Measurements from ENCODE around the gene ANAPC1.

Gene ANAPC1

DNA sequence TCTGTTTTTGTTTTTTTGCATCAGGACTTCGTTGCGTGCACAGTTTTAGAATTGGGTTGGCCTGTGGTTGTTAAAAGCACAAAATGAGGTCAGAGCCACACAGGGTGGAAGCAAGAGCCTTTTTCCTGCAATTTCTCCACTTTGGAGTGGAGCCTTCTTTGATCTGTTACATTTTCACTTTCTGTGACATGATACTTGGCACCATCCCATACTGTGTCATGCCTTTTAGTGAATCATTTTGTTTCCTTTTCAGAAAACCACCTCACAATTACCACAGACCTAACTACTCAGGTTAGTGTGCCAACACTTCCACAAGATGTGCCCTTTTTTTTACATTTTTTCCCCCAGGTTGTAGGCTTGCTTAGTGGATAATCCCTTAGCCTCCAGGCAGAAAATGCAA, 46.9 kb upstream of the ANAPC1 start:
- Histone ChIP-seq H3K79me2 (ENCODE audit: low read length) (peaks cover 18% of the 10 kb centered on the region), H3K9me3 (replicated peaks; ENCODE audit: insufficient read depth, low read length) (no peaks in the 10 kb centered on the region), H2AFZ (ENCODE audit: low read length) (peak overlapping the region; percentile 50), H3K9ac (ENCODE audit: low read length) (peak overlapping the region; percentile 38; the same call in 1 of the 2 replicates), H4K20me1 (ENCODE audit: insufficient read depth, low read length) (no peaks in the 10 kb centered on the region), H3K4me3 (ENCODE audit: low read length) (peak overlapping the region; percentile 3; the same call in 1 of the 2 replicates), H3K27ac (ENCODE audit: low read length) (peak overlapping the region; percentile 72), H3K4me2 (ENCODE audit: low read depth, low read length) (peak overlapping the region; percentile 57), H3F3A (ENCODE audit: insufficient read depth, low read length) (peaks cover 29% of the 10 kb centered on the region), H3K4me1 (ENCODE audit: low read length) (peaks cover 44% of the 10 kb centered on the region), H3K9me2 (replicated peaks; ENCODE audit: insufficient read depth, low read length) (no peaks in the 10 kb centered on the region), H3K27me3 (replicated peaks; ENCODE audit: insufficient read depth, low read length) (no peaks in the 10 kb centered on the region), H3K36me3 (replicated peaks; ENCODE audit: insufficient read depth, low read length) (no peaks in the 10 kb centered on the region)
- TF ChIP-seq EZH2phosphoT487 (IDR thresholded peaks at IDR 0.05; ENCODE audit: low read length) (no peak), EZH2 (optimal IDR thresholded peaks at IDR 0.05; ENCODE audit: low read depth, low read length) (no peak)
- TF ChIP-seq, protein P1, sequence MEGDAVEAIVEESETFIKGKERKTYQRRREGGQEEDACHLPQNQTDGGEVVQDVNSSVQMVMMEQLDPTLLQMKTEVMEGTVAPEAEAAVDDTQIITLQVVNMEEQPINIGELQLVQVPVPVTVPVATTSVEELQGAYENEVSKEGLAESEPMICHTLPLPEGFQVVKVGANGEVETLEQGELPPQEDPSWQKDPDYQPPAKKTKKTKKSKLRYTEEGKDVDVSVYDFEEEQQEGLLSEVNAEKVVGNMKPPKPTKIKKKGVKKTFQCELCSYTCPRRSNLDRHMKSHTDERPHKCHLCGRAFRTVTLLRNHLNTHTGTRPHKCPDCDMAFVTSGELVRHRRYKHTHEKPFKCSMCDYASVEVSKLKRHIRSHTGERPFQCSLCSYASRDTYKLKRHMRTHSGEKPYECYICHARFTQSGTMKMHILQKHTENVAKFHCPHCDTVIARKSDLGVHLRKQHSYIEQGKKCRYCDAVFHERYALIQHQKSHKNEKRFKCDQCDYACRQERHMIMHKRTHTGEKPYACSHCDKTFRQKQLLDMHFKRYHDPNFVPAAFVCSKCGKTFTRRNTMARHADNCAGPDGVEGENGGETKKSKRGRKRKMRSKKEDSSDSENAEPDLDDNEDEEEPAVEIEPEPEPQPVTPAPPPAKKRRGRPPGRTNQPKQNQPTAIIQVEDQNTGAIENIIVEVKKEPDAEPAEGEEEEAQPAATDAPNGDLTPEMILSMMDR (IDR thresholded peaks at IDR 0.05; ENCODE audit: low read length), result no peak
- DNase-seq, result peak; percentile 74

- H3F3A ChIP-seq (ENCODE audit: insufficient read depth, low read length), result peaks cover 29% of the 10 kb centered on the region
- no peaks in the 10 kb centered on the region for H3K9me3 ChIP-seq (replicated peaks; ENCODE audit: insufficient read depth, low read length)
- no peaks in the 10 kb centered on the region; the same call in 1 of the 2 replicates for H3K36me3 ChIP-seq (replicated peaks; ENCODE audit: insufficient read depth, low read length)
- H2AFZ ChIP-seq (ENCODE audit: low read length), result peak overlapping the region; percentile 50
- H3K4me3 ChIP-seq (ENCODE audit: low read length), result peak overlapping the region; percentile 3; the same call in 1 of the 2 replicates
- no peaks in the 10 kb centered on the region for H3K9me2 ChIP-seq (replicated peaks; ENCODE audit: insufficient read depth, low read length)
- H3K27me3 ChIP-seq (replicated peaks; ENCODE audit: insufficient read depth, low read length), result no peaks in the 10 kb centered on the region
- peak overlapping the region; percentile 72; the same call in 1 of the 2 replicates for H3K27ac ChIP-seq (ENCODE audit: low read length)
- H3K9ac ChIP-seq (ENCODE audit: low read length), result peak overlapping the region; percentile 38; the same call in 1 of the 2 replicates
- peaks cover 44% of the 10 kb centered on the region for H3K4me1 ChIP-seq (ENCODE audit: low read length)
- no peaks in the 10 kb centered on the region for H4K20me1 ChIP-seq (ENCODE audit: insufficient read depth, low read length)
- H3K4me2 ChIP-seq (ENCODE audit: low read depth, low read length), result peak overlapping the region; percentile 57
- no peak for DNase-seq
- H3K79me2 ChIP-seq (ENCODE audit: low read length), result peaks cover 17% of the 10 kb centered on the region
- TF ChIP-seq EZH2 (optimal IDR thresholded peaks at IDR 0.05; ENCODE audit: low read depth, low read length) (no peak), EZH2phosphoT487 (IDR thresholded peaks at IDR 0.05; ENCODE audit: low read length) (no peak)
- TF ChIP-seq, protein P1 (IDR thresholded peaks at IDR 0.05; ENCODE audit: low read length), result no peak
Observed at GRCh38 chr2:111930409-111930808, 46.4 kb upstream of the ANAPC1 start.

DNA sequence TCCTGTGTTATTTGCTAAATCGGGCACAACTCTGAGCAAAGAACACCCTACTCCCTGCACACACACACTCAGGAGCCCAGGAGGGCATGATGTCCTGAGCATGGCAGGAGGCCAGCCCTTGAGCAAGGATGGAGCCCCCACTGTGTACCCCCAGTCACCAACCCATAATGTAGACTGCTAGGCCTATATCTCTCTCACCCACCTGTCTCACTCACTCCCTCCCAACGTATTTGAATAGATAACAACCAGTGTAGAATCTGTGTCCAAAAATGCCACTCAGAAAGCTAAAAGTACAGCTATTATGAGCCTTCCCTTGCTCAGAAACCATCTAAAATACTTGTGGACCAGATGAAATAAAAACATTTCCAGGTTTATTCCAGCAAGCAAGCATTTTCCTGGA, 43.7 kb upstream of the ANAPC1 start:
- H3K9me3 ChIP-seq (replicated peaks; ENCODE audit: insufficient read depth, low read length), result no peaks in the 10 kb centered on the region
- no peak for DNase-seq
- TF ChIP-seq, protein P1 (IDR thresholded peaks at IDR 0.05; ENCODE audit: low read length), result no peak
- TF ChIP-seq EZH2phosphoT487 (IDR thresholded peaks at IDR 0.05; ENCODE audit: low read length) (no peak), EZH2 (optimal IDR thresholded peaks at IDR 0.05; ENCODE audit: low read depth, low read length) (no peak)

More for the DNA sequence above, 43.7 kb upstream of the ANAPC1 start:
- Histone ChIP-seq H3K4me2 (ENCODE audit: low read depth, low read length) (no peak overlapping the region), H3K9me2 (replicated peaks; ENCODE audit: insufficient read depth, low read length) (no peaks in the 10 kb centered on the region), H2AFZ (ENCODE audit: low read length) (no peak overlapping the region), H3K27me3 (replicated peaks; ENCODE audit: insufficient read depth, low read length) (no peaks in the 10 kb centered on the region), H4K20me1 (ENCODE audit: insufficient read depth, low read length) (no peaks in the 10 kb centered on the region), H3K36me3 (replicated peaks; ENCODE audit: insufficient read depth, low read length) (no peaks in the 10 kb centered on the region; the same call in 1 of the 2 replicates), H3K4me3 (ENCODE audit: low read length) (no peak overlapping the region), H3F3A (ENCODE audit: insufficient read depth, low read length) (peaks cover 17% of the 10 kb centered on the region), H3K27ac (ENCODE audit: low read length) (no peak overlapping the region), H3K9ac (ENCODE audit: low read length) (no peak overlapping the region), H3K4me1 (ENCODE audit: low read length) (peaks cover 28% of the 10 kb centered on the region), H3K79me2 (ENCODE audit: low read length) (peaks cover 9% of the 10 kb centered on the region)

All from MM.1S (cell line).